PFSK-1 (cell line): ENCODE data around the gene SGK1.

Experiments used
- FOXP2 ChIP-seq: optimal IDR thresholded peaks from 2 replicates; pipeline ENCODE3; 2011; ENCODE audit warnings: borderline replicate concordance, control low read depth, inconsistent platforms; ENCODE audit not compliant: insufficient read depth; ENCODE audit errors: extremely low read length, extremely low read depth
- POLR2AphosphoS5 ChIP-seq: IDR thresholded peaks from 2 replicates; pipeline ENCODE4 v1.6.1; 2012; ENCODE audit warnings: low read depth, mild to moderate bottlenecking, control low read depth, low read length, moderate library complexity
- SIN3A ChIP-seq: IDR thresholded peaks from 2 replicates; pipeline ENCODE4 v1.6.1; 2012; ENCODE audit warnings: mild to moderate bottlenecking, low read length, moderate library complexity, borderline replicate concordance; ENCODE audit not compliant: insufficient read depth
- TAF1 ChIP-seq: IDR thresholded peaks from 2 replicates; pipeline ENCODE4 v1.6.1; 2012; ENCODE audit warnings: low read length, control low read depth, borderline replicate concordance; ENCODE audit not compliant: insufficient read depth
- TF ChIP-seq, protein P1 (sequence below), 2 experiments: IDR thresholded peaks; 2 replicates each; pipeline versions ENCODE4 v1.6.1 to v1.8.0; 2011 to 2012; ENCODE audit warnings: low read depth in 2 of 2, low read length in 2 of 2, control low read depth in 1 of 2, inconsistent platforms in 1 of 2, mild to moderate bottlenecking in 1 of 2, moderate library complexity in 1 of 2; ENCODE audit not compliant: insufficient read depth in 1 of 2

SGK1 gene

GRCh38 chr6:134328138-134328537 is 10.2 kb upstream of the SGK1 start:
- no peak for TF ChIP-seq TAF1
- TF ChIP-seq, protein P1, sequence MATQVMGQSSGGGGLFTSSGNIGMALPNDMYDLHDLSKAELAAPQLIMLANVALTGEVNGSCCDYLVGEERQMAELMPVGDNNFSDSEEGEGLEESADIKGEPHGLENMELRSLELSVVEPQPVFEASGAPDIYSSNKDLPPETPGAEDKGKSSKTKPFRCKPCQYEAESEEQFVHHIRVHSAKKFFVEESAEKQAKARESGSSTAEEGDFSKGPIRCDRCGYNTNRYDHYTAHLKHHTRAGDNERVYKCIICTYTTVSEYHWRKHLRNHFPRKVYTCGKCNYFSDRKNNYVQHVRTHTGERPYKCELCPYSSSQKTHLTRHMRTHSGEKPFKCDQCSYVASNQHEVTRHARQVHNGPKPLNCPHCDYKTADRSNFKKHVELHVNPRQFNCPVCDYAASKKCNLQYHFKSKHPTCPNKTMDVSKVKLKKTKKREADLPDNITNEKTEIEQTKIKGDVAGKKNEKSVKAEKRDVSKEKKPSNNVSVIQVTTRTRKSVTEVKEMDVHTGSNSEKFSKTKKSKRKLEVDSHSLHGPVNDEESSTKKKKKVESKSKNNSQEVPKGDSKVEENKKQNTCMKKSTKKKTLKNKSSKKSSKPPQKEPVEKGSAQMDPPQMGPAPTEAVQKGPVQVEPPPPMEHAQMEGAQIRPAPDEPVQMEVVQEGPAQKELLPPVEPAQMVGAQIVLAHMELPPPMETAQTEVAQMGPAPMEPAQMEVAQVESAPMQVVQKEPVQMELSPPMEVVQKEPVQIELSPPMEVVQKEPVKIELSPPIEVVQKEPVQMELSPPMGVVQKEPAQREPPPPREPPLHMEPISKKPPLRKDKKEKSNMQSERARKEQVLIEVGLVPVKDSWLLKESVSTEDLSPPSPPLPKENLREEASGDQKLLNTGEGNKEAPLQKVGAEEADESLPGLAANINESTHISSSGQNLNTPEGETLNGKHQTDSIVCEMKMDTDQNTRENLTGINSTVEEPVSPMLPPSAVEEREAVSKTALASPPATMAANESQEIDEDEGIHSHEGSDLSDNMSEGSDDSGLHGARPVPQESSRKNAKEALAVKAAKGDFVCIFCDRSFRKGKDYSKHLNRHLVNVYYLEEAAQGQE (IDR thresholded peaks at IDR 0.05; ENCODE audit: insufficient read depth in 1 of 2, low read depth in 2 of 2, low read length in 2 of 2): no peak
- no peak for TF ChIP-seq POLR2AphosphoS5
- TF ChIP-seq FOXP2: no peak
- no peak for TF ChIP-seq SIN3A

GRCh38 chr6:134324766-134325165 is 6.9 kb upstream of the SGK1 start:
- TF ChIP-seq POLR2AphosphoS5 (no peak), FOXP2 (no peak), TAF1 (no peak), SIN3A (no peak)
- TF ChIP-seq, protein P1 (IDR thresholded peaks at IDR 0.05; ENCODE audit: insufficient read depth in 1 of 2, low read depth in 2 of 2, low read length in 2 of 2): no peak

DNA sequence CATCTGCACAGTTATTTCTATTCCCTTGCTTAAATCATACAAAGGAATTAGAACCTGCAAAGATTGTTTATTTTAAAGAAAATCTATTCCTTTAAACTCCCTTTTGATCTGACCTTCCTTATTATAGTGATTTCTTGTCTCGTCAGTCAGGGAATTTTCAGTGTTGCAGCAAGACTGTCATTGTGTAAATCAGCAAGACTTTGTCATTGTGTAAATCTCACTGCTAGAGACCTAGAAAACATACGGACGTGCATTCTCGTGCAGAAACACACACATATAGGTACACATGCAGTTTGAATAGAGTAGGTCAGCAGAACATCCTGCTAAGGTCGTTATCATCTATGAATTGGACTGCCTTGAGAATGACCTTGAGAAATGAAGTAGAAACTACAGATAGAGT is 6.2 kb upstream of the SGK1 start:
- TF ChIP-seq TAF1: no peak
- TF ChIP-seq SIN3A: no peak
- no peak for TF ChIP-seq POLR2AphosphoS5
- TF ChIP-seq FOXP2: no peak
- TF ChIP-seq, protein P1 (IDR thresholded peaks at IDR 0.05; ENCODE audit: insufficient read depth in 1 of 2, low read depth in 2 of 2, low read length in 2 of 2): no peak

DNA sequence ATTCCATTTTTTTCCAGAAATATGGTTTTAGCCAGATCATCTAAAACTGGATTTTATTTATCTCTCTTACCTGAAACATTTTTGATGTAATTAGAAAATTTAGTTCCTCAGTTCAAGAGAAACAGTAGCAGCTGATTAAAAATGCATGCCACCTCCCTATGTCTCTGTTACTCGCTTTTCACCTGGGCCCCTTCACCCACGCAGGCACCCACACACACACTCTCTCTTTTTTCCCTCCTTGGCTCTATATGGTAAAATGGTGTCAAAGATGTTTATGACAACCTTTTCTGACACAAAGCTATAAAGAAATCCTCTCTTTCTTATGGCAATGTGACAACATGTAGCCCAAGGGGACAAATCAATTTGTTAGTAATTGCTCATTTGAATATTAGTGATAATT is 5.8 kb upstream of the SGK1 start:
- TF ChIP-seq TAF1 (no peak), FOXP2 (no peak), SIN3A (no peak), POLR2AphosphoS5 (no peak)
- TF ChIP-seq, protein P1 (IDR thresholded peaks at IDR 0.05; ENCODE audit: insufficient read depth in 1 of 2, low read depth in 2 of 2, low read length in 2 of 2): no peak

DNA sequence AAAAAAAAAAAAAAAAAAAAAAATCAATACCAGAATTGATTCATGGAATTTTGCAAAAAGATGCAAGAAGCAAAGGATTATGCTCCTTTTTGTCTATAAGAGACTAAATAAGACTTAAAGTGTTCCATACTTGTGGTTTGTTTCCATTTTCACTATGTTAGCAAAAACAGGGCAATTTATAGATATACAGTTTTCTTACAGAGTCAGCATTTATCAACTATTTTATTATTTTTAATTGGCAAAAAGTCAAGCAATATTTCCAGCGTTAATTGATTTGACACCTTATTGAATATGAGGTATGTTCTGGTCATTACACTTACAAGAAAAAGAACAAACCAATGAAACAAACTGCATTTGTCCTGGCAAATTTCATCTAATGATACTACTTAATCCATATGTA is 5.4 kb upstream of the SGK1 start:
- no peak for TF ChIP-seq TAF1
- TF ChIP-seq SIN3A: no peak
- TF ChIP-seq, protein P1 (IDR thresholded peaks at IDR 0.05; ENCODE audit: insufficient read depth in 1 of 2, low read depth in 2 of 2, low read length in 2 of 2): no peak
- TF ChIP-seq FOXP2: no peak
- TF ChIP-seq POLR2AphosphoS5: no peak
